ENCODE results near the gene LRRFIP2.

Gene LRRFIP2

DNA sequence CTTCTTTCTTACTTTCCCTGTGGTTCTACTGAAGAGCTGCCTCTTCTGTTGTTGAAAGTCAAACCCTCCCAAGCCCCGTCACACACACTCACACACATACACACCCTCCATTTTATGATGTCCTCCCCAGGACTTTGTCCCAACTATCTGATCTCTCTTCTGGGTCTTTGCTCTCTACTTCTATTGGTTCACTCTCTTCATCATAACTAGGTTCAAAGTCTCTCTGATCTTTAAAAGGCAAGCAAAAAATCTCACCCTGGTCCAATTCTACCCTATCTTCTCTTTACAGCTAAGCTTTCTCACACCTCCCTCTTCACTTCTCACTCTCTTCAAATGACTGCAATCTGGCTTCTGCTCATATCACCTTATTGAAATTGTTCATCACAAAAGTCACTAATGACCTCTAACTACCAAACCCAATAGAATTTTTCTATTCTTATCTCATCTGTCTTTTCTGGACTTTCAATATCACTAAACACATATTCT, 34.8 kb downstream of the LRRFIP2 start:
- H3K9ac ChIP-seq: no peak overlapping the region
- no peak overlapping the region for H3K4me3 ChIP-seq (IDR thresholded peaks at IDR 0.05; ENCODE audit: insufficient read depth, low read depth, low read length)
- H3K27me3 ChIP-seq (ENCODE audit: insufficient read depth, low read depth): no peaks in the 10 kb centered on the region
- H3K4me1 ChIP-seq (ENCODE audit: low read depth, poor library complexity, severe bottlenecking): peaks cover 9% of the 10 kb centered on the region
- H2AFZ ChIP-seq (ENCODE audit: low read depth): no peak overlapping the region
- no peaks in the 10 kb centered on the region for H4K20me1 ChIP-seq (ENCODE audit: insufficient read depth)
- no peak overlapping the region for H3K27ac ChIP-seq
- H3K79me2 ChIP-seq (ENCODE audit: insufficient read depth, low read depth): no peaks in the 10 kb centered on the region
- no peaks in the 10 kb centered on the region for H3K36me3 ChIP-seq (ENCODE audit: insufficient read depth)
- H3K4me2 ChIP-seq: no peak overlapping the region
- TF ChIP-seq, protein P1, sequence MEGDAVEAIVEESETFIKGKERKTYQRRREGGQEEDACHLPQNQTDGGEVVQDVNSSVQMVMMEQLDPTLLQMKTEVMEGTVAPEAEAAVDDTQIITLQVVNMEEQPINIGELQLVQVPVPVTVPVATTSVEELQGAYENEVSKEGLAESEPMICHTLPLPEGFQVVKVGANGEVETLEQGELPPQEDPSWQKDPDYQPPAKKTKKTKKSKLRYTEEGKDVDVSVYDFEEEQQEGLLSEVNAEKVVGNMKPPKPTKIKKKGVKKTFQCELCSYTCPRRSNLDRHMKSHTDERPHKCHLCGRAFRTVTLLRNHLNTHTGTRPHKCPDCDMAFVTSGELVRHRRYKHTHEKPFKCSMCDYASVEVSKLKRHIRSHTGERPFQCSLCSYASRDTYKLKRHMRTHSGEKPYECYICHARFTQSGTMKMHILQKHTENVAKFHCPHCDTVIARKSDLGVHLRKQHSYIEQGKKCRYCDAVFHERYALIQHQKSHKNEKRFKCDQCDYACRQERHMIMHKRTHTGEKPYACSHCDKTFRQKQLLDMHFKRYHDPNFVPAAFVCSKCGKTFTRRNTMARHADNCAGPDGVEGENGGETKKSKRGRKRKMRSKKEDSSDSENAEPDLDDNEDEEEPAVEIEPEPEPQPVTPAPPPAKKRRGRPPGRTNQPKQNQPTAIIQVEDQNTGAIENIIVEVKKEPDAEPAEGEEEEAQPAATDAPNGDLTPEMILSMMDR (conservative IDR thresholded peaks at IDR 0.05; ENCODE audit: low read depth, low read length): no peak

DNA sequence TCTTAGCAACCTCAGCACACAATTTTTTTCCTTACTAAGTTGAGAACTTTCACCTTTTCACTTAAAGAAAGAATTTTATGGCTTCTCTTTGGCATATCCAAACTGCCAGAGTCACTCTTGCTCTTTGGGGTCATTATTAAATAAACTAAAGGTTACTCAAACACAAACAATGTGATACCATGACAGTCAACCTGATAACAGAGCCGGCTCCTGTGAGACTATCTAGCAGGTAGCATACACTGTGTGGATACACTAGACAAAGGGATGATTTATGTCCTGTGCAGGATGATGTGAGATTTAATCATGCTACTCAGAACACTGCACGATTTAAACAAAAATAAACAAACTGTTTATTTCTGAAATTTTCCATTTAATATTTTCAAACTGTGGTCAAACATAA, 35.6 kb downstream of the LRRFIP2 start:
- Histone ChIP-seq H4K20me1 (ENCODE audit: insufficient read depth) (no peaks in the 10 kb centered on the region), H2AFZ (ENCODE audit: low read depth) (no peak overlapping the region), H3K27ac (no peak overlapping the region), H3K79me2 (ENCODE audit: insufficient read depth, low read depth) (no peaks in the 10 kb centered on the region), H3K27me3 (ENCODE audit: insufficient read depth, low read depth) (no peaks in the 10 kb centered on the region), H3K4me3 (IDR thresholded peaks at IDR 0.05; ENCODE audit: insufficient read depth, low read depth, low read length) (no peak overlapping the region), H3K36me3 (ENCODE audit: insufficient read depth) (no peaks in the 10 kb centered on the region), H3K4me2 (no peak overlapping the region), H3K4me1 (ENCODE audit: low read depth, poor library complexity, severe bottlenecking) (peaks cover 9% of the 10 kb centered on the region), H3K9ac (no peak overlapping the region)
- TF ChIP-seq, protein P1 (conservative IDR thresholded peaks at IDR 0.05; ENCODE audit: low read depth, low read length): no peak

DNA sequence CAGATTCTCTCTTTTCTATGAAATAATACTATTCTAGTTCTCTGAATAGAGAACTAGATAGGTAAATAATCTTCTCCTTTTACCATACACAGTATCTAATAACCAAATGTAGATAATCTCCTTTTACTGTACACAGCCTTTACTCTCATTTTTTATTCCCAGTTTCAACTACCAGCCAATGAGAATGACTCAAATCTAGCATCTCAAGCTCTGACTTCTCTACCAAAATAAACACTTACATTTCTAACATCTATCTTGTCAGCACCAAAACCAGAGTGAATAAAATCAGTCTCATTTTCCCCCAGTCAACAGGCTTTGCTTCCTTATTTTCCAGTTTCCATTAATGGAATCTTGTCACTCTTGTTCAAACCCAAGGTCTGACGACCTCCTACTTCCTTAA, 36.9 kb downstream of the LRRFIP2 start:
- Histone ChIP-seq H3K4me2 (no peak overlapping the region), H3K79me2 (ENCODE audit: insufficient read depth, low read depth) (0 out of 2 replicates have a peak, but pooled peaks cover 5% of the 10 kb centered on the region), H2AFZ (ENCODE audit: low read depth) (no peak overlapping the region), H4K20me1 (ENCODE audit: insufficient read depth) (no peaks in the 10 kb centered on the region), H3K27me3 (ENCODE audit: insufficient read depth, low read depth) (no peaks in the 10 kb centered on the region), H3K36me3 (ENCODE audit: insufficient read depth) (no peaks in the 10 kb centered on the region), H3K9ac (no peak overlapping the region), H3K4me3 (IDR thresholded peaks at IDR 0.05; ENCODE audit: insufficient read depth, low read depth, low read length) (no peak overlapping the region), H3K4me1 (ENCODE audit: low read depth, poor library complexity, severe bottlenecking) (peaks cover 9% of the 10 kb centered on the region), H3K27ac (no peak overlapping the region)
- TF ChIP-seq, protein P1 (conservative IDR thresholded peaks at IDR 0.05; ENCODE audit: low read depth, low read length): no peak

DNA sequence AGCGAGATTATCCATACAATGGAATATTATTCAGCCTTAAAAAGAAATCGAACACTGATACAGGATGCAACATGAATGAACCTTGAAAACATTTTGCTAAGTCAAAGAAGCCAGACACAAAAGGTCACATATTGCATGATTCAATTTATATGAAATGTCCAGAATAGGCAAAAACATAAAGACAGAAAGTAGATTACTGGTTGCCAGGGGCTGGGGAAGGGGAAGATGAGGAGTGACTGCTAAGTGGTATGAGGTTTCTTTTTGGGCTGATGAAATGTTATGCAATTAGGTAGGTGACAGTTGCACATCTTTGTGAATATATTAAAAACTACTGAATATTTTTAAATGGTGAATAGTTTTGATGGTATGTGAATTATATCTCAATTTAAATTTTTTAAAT, 38.3 kb downstream of the LRRFIP2 start:
- TF ChIP-seq, protein P1 (conservative IDR thresholded peaks at IDR 0.05; ENCODE audit: low read depth, low read length): no peak
- 0 out of 2 replicates have a peak, but pooled peaks cover 5% of the 10 kb centered on the region for H3K79me2 ChIP-seq (ENCODE audit: insufficient read depth, low read depth)
- H3K4me3 ChIP-seq (IDR thresholded peaks at IDR 0.05; ENCODE audit: insufficient read depth, low read depth, low read length): no peak overlapping the region
- H3K27me3 ChIP-seq (ENCODE audit: insufficient read depth, low read depth): no peaks in the 10 kb centered on the region
- H3K36me3 ChIP-seq (ENCODE audit: insufficient read depth): no peaks in the 10 kb centered on the region
- peaks cover 9% of the 10 kb centered on the region for H3K4me1 ChIP-seq (ENCODE audit: low read depth, poor library complexity, severe bottlenecking)
- no peak overlapping the region for H3K4me2 ChIP-seq
- no peaks in the 10 kb centered on the region for H4K20me1 ChIP-seq (ENCODE audit: insufficient read depth)
- H3K9ac ChIP-seq: no peak overlapping the region
- H2AFZ ChIP-seq (ENCODE audit: low read depth): no peak overlapping the region
- no peak overlapping the region for H3K27ac ChIP-seq

All from KMS-11 (cell line).